HG03439 (cell line): Measurements from ENCODE around the gene SARS1.
"Not testable (repeated sequence)": the region's sequence is repeated elsewhere in the genome, so short reads cannot be mapped to it uniquely, and the experiment has no call there.

Experiments used
- ATAC-seq: cut with Tn5 transposase; IDR thresholded peaks from one replicate; pipeline ENCODE4 v1.9.1; 2021; ENCODE audit warnings: mild to moderate bottlenecking, moderate library complexity; ENCODE audit not compliant: unreplicated experiment

Gene SARS1, protein sequence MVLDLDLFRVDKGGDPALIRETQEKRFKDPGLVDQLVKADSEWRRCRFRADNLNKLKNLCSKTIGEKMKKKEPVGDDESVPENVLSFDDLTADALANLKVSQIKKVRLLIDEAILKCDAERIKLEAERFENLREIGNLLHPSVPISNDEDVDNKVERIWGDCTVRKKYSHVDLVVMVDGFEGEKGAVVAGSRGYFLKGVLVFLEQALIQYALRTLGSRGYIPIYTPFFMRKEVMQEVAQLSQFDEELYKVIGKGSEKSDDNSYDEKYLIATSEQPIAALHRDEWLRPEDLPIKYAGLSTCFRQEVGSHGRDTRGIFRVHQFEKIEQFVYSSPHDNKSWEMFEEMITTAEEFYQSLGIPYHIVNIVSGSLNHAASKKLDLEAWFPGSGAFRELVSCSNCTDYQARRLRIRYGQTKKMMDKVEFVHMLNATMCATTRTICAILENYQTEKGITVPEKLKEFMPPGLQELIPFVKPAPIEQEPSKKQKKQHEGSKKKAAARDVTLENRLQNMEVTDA

GRCh38 chr1:109213824-109214693 is at the start of gene SARS1:
Gene SARS1 (plus strand): TSS chr1:109213918. CDS start chr1:109213993, 75 bp downstream.
- ATAC-seq, result peak; percentile 87

GRCh38 chr1:109164538-109164937 is 49.2 kb upstream of the SARS1 start:
- ATAC-seq, result no peak

DNA sequence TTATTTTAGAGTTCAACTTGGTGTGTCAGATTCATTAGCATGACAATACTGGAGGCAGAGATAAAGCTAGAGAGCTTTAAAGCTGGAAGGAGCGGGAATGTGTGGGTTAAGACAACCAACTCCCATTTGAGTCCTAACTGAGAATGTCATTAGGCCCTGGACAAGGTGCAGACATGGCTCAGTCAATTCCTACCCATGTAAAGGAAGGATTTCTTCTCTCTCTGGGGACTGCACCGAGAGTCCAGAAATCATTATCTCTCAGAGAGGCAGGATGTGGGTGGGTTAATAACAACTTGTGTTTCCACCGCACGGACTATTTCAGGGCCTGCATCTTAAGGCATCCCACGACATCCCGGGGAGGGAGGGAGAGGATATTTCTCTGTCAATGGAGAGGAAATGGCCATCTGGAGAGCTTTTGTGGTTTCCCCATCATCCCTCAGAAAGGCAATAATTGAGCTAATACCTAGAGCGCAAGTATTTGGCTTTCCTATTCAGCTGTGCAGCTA is 46.7 kb upstream of the SARS1 start:
- no peak for ATAC-seq

DNA sequence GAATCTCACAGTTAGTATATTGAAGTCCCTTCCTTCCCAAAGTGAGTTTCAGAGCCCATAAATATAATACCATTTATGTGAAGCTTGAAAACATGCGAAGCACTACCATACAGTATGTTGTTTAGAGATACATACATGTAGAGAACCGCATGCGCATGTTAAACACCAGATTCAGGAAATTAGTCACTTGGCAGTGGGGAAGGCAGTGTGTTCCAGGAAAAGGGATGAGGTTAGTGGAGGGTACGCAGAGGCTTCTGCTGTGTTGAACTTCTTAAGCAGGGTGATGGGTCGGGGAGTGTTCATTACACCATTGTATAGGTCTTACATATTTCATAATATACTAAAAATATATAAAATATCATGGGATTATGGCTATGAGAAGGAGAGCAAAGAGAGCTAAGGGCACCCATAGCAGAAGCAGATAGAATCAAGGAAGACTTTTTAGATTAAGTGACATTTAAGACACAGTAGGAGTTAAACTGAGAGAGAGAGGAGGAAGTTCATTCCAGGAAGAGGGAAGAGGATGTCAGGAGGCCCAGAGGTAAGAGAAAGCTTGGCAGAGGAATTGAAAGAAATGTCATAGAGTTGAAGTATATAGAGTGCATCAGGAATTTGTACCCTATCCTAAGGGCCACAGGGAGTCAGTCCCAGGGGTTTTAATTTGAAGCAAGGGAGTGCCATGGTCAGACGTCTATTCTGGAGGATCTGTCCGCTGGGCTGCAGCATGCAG is 43.5 kb upstream of the SARS1 start:
- no peak for ATAC-seq

DNA sequence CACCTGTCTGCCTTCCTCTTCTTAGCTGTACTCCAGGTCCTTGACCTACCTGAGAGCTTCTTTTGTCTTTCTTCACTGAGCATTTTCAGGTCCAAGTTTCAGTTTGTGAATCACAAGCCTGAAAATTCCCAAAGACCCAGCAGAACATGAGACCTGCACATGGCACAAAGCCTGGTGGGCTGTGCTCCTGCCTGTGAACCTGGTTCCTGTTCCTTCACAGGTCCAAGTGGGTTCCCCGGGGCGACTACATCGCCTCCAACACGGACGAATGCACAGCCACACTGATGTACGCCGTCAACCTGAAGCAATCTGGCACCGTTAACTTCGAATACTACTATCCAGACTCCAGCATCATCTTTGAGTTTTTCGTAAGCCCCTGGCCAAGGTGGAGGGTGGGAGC is 42.1 kb upstream of the SARS1 start:
- ATAC-seq, result no peak

GRCh38 chr1:109176349-109176748 is 37.4 kb upstream of the SARS1 start:
- not testable (repeated sequence) for ATAC-seq

DNA sequence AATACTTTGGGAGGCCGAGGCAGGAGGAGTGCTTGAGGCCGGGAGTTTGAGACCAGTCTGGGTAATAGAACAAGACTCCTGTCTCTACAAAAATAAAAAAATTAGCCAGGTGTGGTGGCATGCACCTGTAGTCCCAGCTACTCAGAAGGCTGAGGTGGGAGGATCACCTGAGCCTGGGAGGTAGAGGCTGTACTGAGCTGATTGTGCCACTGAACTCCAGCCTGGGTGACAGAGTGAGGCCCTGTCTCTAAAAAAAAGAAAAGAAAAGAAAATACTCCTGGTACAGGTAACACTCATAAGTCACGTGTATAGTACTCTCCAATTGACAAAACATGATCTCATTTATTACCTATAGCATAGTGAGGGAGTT is 33.0 kb upstream of the SARS1 start:
- ATAC-seq, result not testable (repeated sequence)

GRCh38 chr1:109181085-109181806 is 32.5 kb upstream of the SARS1 start:
- no peak for ATAC-seq

DNA sequence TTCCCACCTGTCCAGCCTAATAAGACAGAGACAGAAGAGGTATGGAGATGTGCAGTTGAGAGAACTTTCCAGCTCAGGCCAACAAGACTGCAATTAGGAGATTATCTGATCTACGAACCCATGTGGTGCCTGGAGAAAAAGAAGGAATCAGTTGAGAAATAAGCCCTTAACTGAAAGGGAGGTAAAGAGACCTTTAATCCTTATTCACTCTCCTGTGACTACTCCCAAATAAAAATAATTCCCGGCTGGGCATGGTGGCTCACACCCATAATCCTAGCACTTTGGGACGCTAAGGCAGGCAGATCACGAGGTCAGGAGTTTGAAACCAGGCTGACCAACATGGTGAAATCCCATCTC is 31.9 kb upstream of the SARS1 start:
- ATAC-seq, result no peak

- no peak for ATAC-seq
Measured at GRCh38 chr1:109183058-109183738, 30.5 kb upstream of the SARS1 start.

DNA sequence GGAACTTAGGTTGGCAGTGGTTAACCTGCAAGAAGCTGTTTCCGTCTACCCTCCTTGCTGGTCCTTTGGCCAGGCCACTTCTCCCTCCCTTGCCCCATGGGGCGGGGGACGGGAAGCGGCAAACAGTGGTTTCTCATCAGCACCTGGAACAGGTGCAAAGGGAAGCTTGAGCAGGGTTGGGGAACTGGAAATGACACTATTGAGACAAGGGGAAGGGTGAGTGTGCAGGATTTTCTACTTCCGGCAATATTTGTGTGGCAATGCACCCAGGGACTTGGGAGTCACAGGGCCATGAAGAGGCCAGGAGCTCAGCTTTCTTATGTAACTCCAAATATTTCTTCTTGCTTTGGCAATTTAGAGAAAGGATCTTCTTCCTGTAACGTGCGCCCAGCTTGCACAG is 29.0 kb upstream of the SARS1 start:
- ATAC-seq, result no peak

DNA sequence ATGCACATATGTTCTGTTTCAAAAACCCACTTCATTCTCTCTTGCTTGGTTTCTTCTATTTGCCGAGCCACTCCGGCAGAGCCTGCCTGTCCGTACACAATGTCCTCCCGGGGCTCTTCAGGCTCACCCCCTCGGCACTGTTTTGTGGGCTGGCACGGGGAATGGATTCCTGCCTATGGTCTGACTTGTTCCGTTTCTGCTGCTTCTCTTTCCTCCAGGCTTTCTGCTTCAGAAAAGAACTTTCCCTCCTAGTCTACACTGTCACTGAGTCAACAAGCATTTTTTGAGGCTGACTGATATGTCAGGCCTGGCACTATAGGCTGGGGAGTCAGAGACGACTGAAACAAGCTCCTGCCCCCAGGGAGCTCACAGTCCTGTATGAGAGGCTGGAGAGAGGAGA is 28.4 kb upstream of the SARS1 start:
- ATAC-seq, result no peak

- ATAC-seq, result no peak
Measured at GRCh38 chr1:109185990-109186732, 27.6 kb upstream of the SARS1 start.

GRCh38 chr1:109186733-109187086 is 27.0 kb upstream of the SARS1 start:
- no peak for ATAC-seq

GRCh38 chr1:109187127-109187526 is 26.6 kb upstream of the SARS1 start:
- ATAC-seq, result no peak

GRCh38 chr1:109188200-109188599 is 25.5 kb upstream of the SARS1 start:
- no peak for ATAC-seq

GRCh38 chr1:109188781-109189180 is 24.9 kb upstream of the SARS1 start:
- ATAC-seq, result no peak

DNA sequence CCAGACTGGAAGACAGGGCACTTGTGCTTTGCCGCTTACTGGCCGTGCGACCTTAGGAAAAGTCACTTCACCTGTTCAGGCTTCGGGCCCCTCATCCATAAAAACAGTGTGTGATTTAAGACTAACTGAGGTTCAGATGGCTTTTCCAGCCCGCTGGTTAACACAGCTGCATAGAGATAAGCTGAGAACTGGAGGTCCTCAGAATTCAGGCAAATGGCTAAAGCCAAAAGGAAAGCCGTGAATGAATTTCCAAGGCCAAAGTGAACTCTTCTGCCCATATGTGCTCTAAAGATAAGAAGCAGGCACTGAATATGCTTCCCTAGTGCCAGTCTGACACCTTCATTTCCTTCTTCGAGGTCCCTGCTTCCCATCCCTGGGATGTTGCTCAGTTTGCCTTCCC is 23.5 kb upstream of the SARS1 start:
- ATAC-seq, result no peak

GRCh38 chr1:109191377-109191776 is 22.3 kb upstream of the SARS1 start:
- ATAC-seq, result no peak
